K562 (cell line): ENCODE measurements around the gene LSS. TPM values are rescaled to one million over a fixed set of nuclear protein-coding genes. Genes with fewer than 3 reads are reported as not detected.

Experiments
- ATAC-seq: fragments of 200-7000 bp; cut with Tn5 transposase; 3 replicates; pipeline ENCODE4 v1.9.1; 2020; ENCODE audit warnings: moderate library complexity
- BruUV-seq: library from RNA; stranded (reverse); fragments of 400-500 nt; replicated peaks from 2 replicates; lab custom pipeline; 2021; lab: Mats Ljungman, UMichigan
- CTCF ChIA-PET: fragments of 300-600 bp; formaldehyde crosslinking; extraction: SDS; loops from one replicate; lab custom pipeline; 2021; ENCODE audit warnings: low intra/inter-chr PET ratio; lab: Yijun Ruan, JAX
- POLR2A ChIA-PET: fragments of 300-600, 350-650 bp; sonication (Branson Sonifier 250); formaldehyde crosslinking; extraction: SDS; loops from one replicate; lab custom pipeline; 2021; ENCODE audit warnings: antibody characterized with exemption, inconsistent platforms; lab: Yijun Ruan, JAX
- DNase-seq, 4 experiments: peaks; one replicate each; pipeline versions ENCODE4 v3.0.0 to v3.0.0-alpha.2; 2011 to 2018; ENCODE audit warnings: low spot score in 3 of 4, mixed read lengths in 3 of 4; ENCODE audit errors: extremely low read depth in 1 of 4
- FAIRE-seq: peaks from 2 replicates; lab custom pipeline; 2011; peaks lifted over from hg19 to GRCh38; lab: Jason Lieb, UNC
- H2AFZ ChIP-seq: 2 replicates; pipeline ENCODE4 v1.6.0; 2011; ENCODE audit warnings: low read depth, low read length, control low read depth, inconsistent platforms
- H3K27ac ChIP-seq: fragments of 200-600 bp; 3 replicates; pipeline ENCODE4 v1.8.0; 2011; ENCODE audit warnings: low read depth, mild to moderate bottlenecking, control low read depth, inconsistent platforms, low read length, moderate library complexity, mixed read lengths; ENCODE audit errors: extremely low read depth
- H3K27me3 ChIP-seq, 2 experiments: fragments of 300-600 bp in 1 of 2; 2 replicates in 1 of 2; 3 replicates in 1 of 2; pipeline versions ENCODE4 v1.6.0 to v1.8.0; 2011; ENCODE audit warnings: inconsistent platforms in 2 of 2, low read length in 2 of 2, mild to moderate bottlenecking in 1 of 2, mixed read lengths in 1 of 2, moderate library complexity in 1 of 2; ENCODE audit not compliant: control insufficient read depth in 2 of 2, insufficient read depth in 2 of 2
- H3K36me3 ChIP-seq: fragments of 300-600 bp; 3 replicates; pipeline ENCODE4 v1.8.0; 2011; ENCODE audit warnings: mild to moderate bottlenecking, low read length, inconsistent platforms; ENCODE audit not compliant: control insufficient read depth, insufficient read depth
- H3K4me1 ChIP-seq, 2 experiments: fragments of 200-600 bp in 1 of 2; replicated peaks in 1 of 2; 2 replicates in 1 of 2; 3 replicates in 1 of 2; pipeline versions ENCODE4 v1.5.1 to v1.8.0; 2011; ENCODE audit warnings: inconsistent platforms in 2 of 2, low read length in 2 of 2, mild to moderate bottlenecking in 1 of 2, mixed read lengths in 1 of 2, moderate library complexity in 1 of 2; ENCODE audit not compliant: control insufficient read depth in 2 of 2, insufficient read depth in 2 of 2
- H3K4me2 ChIP-seq: 2 replicates; pipeline ENCODE4 v1.6.1; 2011; ENCODE audit warnings: low read length, control low read depth, inconsistent platforms, mixed read lengths; ENCODE audit not compliant: insufficient read depth
- H3K4me3 ChIP-seq: fragments of 200-600 bp; sonication (generic), shearing (Covaris generic); 2 replicates; pipeline ENCODE4 v1.5.1; 2016; ENCODE audit warnings: control low read depth, inconsistent platforms
- H3K79me2 ChIP-seq: fragments of 200-600 bp; 3 replicates; pipeline ENCODE4 v1.8.0; 2011; ENCODE audit warnings: low read length, inconsistent platforms; ENCODE audit not compliant: control insufficient read depth, insufficient read depth
- H3K9ac ChIP-seq, 2 experiments: 2 replicates each; pipeline versions ENCODE4 v1.6.0 to v1.6.1; 2011; ENCODE audit warnings: low read depth in 2 of 2, low read length in 2 of 2, control low read depth in 1 of 2, inconsistent platforms in 1 of 2, mild to moderate bottlenecking in 1 of 2, mixed read lengths in 1 of 2; ENCODE audit not compliant: insufficient read depth in 1 of 2
- H3K9me1 ChIP-seq: one replicate; pipeline ENCODE4 v1.6.0; 2011; ENCODE audit warnings: inconsistent platforms, mild to moderate bottlenecking, low read length, moderate library complexity; ENCODE audit not compliant: control insufficient read depth, insufficient read depth
- H3K9me3 ChIP-seq: replicated peaks from 2 replicates; pipeline ENCODE4 v1.5.1; 2011; ENCODE audit warnings: low read depth, low read length, inconsistent platforms; ENCODE audit not compliant: control insufficient read depth, insufficient read depth
- H4K20me1 ChIP-seq: replicated peaks from 2 replicates; pipeline ENCODE4 v1.6.1; 2011; ENCODE audit warnings: low read length, inconsistent platforms, mixed read lengths; ENCODE audit not compliant: control insufficient read depth, insufficient read depth
- CCAR2 ChIP-seq: fragments of 200-400 bp; formaldehyde crosslinking; IDR thresholded peaks from 2 replicates; pipeline ENCODE4 v1.6.1; 2017; ENCODE audit warnings: mild to moderate bottlenecking, low read depth, low read length
- KDM4B ChIP-seq, 2 experiments: fragments of 450-650 bp in 1 of 2; sonication (generic) in 1 of 2; IDR thresholded peaks; 2 replicates each; pipeline ENCODE4 v1.6.1; 2016 to 2017; ENCODE audit warnings: borderline replicate concordance in 2 of 2, antibody characterized with exemption in 1 of 2, low read depth in 1 of 2, mild to moderate bottlenecking in 1 of 2
- LARP7 ChIP-seq: fragments of 450-650 bp; IDR thresholded peaks from 2 replicates; pipeline ENCODE4 v1.6.1; 2016
- PCBP1 ChIP-seq: fragments of 200-400 bp; formaldehyde crosslinking; IDR thresholded peaks from 2 replicates; pipeline ENCODE4 v1.6.1; 2018; ENCODE audit warnings: mild to moderate bottlenecking, low read depth, low read length; ENCODE audit not compliant: poor library complexity, severe bottlenecking
- STAT5A ChIP-seq: IDR thresholded peaks from 2 replicates; pipeline ENCODE4 v1.6.1; 2012; ENCODE audit warnings: low read length, inconsistent platforms, borderline replicate concordance
- ZNF398 ChIP-seq: fragments of 250-450 bp; sonication (Bioruptor Pico); IDR thresholded peaks from 2 replicates; pipeline ENCODE4 v1.8.0; 2021; ENCODE audit warnings: moderate library complexity, mild to moderate bottlenecking, inconsistent platforms
- WGBS: fragments of 100-300 bp; shearing (Covaris generic); methylation state at CpG from one replicate; pipeline ENCODE4 v1.1.6; 2016; ENCODE audit warnings: low coverage, mixed read lengths; ENCODE audit not compliant: insufficient coverage; ENCODE audit errors: missing lambda C conversion rate; 5-methylcytosine and 5-hydroxymethylcytosine counted together
- in situ Hi-C: fragments of 300-500 bp; cut with MboI; formaldehyde crosslinking; loops from 4 replicates; pipeline ENCODE4 v1.15.0; 2018; ENCODE audit warnings: inconsistent platforms, mixed read lengths
- intact Hi-C: fragments of 100-400 bp; cut with micrococcal nuclease; formaldehyde crosslinking; loops from 2 replicates; pipeline ENCODE4 v1.14.2; 2022
- polyA plus RNA-seq, 8 experiments: library from polyadenylated mRNA; depleted of rRNA in 4 of 8; stranded (reverse) in 5 of 8; unstranded in 3 of 8; fragments of >200 nt; fragmentation: Nextera tagmentation in 2 of 8; fragmentation: Illumina TruSeq in 1 of 8; extraction: Ambion mirVana in 2 of 8; extraction: Trizol in 1 of 8; gene quantifications; 2 replicates each; pipeline versions ENCODE4 v1.2.1 to v1.2.3, GENCODE V29; 2011 to 2014; ENCODE audit warnings: inconsistent platforms in 1 of 8, missing spikeins in 1 of 8
- total RNA-seq, 7 experiments: library from RNA; depleted of rRNA in 6 of 7; stranded (reverse); fragments of >200 nt in 6 of 7; fragmentation: Illumina TruSeq in 2 of 7; extraction: Trizol in 2 of 7; gene quantifications; 2 replicates each; pipeline versions ENCODE4 v1.2.1 to v1.2.3, GENCODE V29; 2011 to 2021; ENCODE audit warnings: low replicate concordance in 1 of 7

LSS gene
- total and polyA plus RNA-seq, 9 of the 15 experiments (the other 6 are each of a cell fraction or from before 2014, with no cell fraction given): 2.2 to 89.5 (median 37.4) TPM

GRCh38 chr21:46219591-46220239 is 8.9 kb downstream of the LSS start:
- no peak overlapping the region for H3K4me3 ChIP-seq
- DNase-seq: no peak
- ChIA-PET CTCF (no interaction called here), POLR2A (interaction anchor here (0.5 to 0.8 kb wide), 3 partner anchors 21 to 395 kb away, joined by 3 read pairs; no protein-coding TSS in a partner anchor)
- H3K36me3 ChIP-seq: peaks cover 77% of the 10 kb centered on the region; the same call in 2 of the 3 replicates
- H3K27ac ChIP-seq: no peak overlapping the region
- H3K4me1 ChIP-seq: peaks cover 4 to 13% of the 10 kb centered on the region in 2 experiments; a peak in 4 of 5 replicates
- H4K20me1 ChIP-seq: peaks cover 3% of the 10 kb centered on the region; the same call in 1 of the 2 replicates
- H3K9ac ChIP-seq: no peak overlapping the region; a peak in 1 of 4 replicates
- no peak overlapping the region for H3K4me2 ChIP-seq
- in situ Hi-C loops: no loop called here
- H2AFZ ChIP-seq: no peak overlapping the region
- ATAC-seq: no peak
- 76% methylated on average over 12 of the region's 13 CpGs for WGBS
- H3K79me2 ChIP-seq: peaks cover 25% of the 10 kb centered on the region
- intact Hi-C loops: loop anchor here (10.0 kb wide), 2 partner anchors 185 to 235 kb away; partner anchors contain the start of gene DIP2A
- peaks cover 5% of the 10 kb centered on the region for H3K9me1 ChIP-seq
- no peaks in the 10 kb centered on the region for H3K9me3 ChIP-seq
- FAIRE-seq: no peak
- TF ChIP-seq CCAR2 (no peak), KDM4B (IDR thresholded peaks at IDR 0.05; ENCODE audit: borderline replicate concordance in 2 of 2, low read depth in 1 of 2) (no peak), LARP7 (no peak), ZNF398 (no peak), PCBP1 (no peak), STAT5A (no peak)
- TF ChIP-seq, all 486 proteins: peak for 0
- H3K27me3 ChIP-seq: no peaks in the 10 kb centered on the region
- no TSS peak for BruUV-seq
